RPMI7951 (cell line): ENCODE data around the gene DDIT4L. TPM values are rescaled to one million over a fixed set of nuclear protein-coding genes. Genes with fewer than 3 reads are reported as not detected.
"Not testable (repeated sequence)": the region's sequence is repeated elsewhere in the genome, so short reads cannot be mapped to it uniquely, and the experiment has no call there.

Source experiments
- DNase-seq: peaks from one replicate; pipeline ENCODE4 v3.0.0-alpha.2; 2012; ENCODE audit warnings: low read depth
- total RNA-seq: library from RNA; depleted of rRNA; stranded (reverse); fragments of >200 nt; shearing (Covaris generic); gene quantifications from 2 replicates; pipeline ENCODE4 v1.2.3, GENCODE V29; 2014; rRNA removed

DDIT4L gene
- total RNA-seq, 1 experiment from 2014 or later: not detected

DNA sequence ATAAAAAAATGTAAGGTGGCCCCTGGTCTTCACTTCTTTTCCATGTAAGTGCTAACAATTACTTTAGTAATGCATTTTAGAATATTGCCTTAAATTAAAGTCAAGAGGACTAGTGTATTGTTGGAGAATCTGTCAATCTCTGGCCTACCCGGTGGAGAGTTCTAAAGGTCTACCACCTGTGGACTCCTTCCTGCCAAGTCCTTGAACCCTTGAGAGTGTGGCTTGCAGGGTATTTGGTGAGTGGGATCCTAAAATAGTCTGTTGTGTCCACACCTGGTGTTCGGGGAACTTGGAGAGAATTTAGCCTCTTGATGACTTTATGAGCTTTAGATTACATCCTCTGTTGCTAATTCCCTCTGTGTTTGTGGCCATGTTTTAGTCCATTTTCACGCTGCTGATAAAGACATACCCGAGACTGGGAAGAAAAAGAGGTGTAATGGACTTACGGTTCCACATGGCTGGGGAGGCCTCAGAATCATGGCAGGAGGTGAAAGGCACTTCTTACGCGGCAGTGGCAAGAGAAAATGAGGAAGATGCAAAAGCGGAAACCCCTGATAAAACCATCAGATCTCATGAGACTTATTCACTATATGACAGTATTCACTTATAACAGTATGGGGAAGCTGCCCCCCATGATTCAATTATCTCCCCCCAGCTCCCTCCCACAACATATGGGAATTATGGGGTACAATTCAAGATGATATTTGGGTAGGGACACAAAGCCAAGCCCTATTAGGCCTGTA lies 23.8 kb downstream of the DDIT4L start:
- no peak for DNase-seq

DNA sequence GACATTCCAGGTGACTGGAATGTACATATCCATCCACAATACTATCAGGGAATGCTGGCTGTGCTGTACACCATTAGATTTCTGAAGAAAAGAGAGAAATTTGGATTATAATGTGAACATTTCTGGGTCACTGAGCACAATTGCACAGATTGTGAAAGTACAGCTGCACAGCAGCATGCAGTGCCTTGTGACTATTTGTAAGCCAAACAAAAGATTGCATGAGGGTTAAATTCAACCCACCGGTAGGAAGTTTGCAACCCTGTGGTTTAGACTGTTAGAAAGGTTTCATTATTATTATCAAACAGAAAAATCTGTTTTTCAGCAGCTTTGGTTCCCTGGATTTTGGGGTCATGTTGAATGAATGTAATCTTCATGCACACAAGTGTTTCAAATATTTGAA lies 24.5 kb downstream of the DDIT4L start:
- no peak for DNase-seq

DNA sequence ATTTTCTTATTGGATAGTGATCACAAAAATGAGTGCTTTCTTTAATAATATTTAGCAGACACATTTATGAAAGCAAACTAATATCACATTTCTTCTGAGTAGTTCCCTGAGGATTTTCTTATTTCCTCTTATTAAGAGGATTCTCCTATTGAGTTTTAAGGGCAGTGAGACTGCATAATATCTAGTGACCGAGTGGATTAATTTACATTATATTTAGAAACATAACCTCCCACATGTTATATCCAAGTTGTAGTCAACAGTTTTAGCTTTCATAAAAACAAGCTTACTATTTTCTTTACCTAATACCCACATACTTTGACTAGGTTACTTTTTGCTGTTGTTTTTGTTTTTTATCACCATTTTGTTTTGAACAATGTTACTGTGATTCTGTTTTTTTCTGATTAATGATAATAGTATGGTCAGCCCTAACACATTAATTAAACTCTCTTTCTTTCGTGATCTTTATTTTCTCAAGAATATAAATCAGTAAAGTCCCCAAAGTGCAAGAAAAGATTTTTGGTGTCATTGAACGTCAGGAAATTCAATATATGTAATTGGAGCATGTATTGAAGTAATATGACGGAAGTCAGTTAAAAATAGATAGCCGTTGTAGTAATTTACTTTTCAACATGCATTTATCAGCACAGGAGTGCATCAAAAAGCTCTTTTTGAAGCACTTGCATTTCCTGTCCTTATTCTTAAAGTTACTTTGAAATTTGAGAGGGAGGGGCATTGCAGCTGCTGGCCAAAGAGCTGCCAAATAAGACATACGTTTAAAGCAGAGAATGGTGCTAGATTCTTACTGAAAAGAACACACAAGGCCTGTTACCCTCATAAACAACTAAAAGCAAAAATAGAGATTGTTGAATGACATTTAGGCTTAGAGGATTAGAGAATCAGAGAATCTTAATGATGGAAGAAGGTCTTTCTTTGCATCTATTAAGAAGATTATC lies 25.2 kb downstream of the DDIT4L start:
- no peak for DNase-seq

DNA sequence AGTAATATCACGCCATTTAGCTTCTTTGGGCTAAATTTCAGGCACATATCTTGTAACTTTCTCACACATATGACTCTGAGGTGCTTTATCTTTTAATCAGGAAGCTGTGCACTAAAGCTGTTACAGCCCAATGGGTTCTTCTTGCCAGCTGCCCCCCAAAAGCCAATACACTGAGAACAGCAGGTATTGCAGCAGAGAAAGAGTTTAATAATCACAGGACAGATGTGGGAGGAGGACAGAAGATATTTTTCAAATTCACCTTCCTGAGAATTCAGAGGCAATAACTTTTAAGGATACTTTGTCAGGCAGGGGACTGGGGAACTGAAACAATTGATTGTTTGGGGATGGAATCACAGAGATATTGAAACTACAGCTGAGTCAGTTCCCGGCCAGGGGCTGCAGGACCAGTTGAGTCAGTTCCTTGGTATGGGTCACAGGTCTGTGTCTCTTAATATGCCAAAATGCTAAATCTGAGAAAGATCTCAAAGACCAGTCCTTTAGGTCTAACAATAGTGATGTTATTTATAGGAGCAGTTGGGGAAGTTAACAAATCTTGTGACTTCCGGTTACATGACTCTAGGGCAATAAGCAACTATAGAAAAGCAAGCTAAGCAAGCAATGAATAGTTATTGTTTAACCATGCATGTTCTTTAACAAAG lies 28.1 kb downstream of the DDIT4L start:
- no peak for DNase-seq

DNA sequence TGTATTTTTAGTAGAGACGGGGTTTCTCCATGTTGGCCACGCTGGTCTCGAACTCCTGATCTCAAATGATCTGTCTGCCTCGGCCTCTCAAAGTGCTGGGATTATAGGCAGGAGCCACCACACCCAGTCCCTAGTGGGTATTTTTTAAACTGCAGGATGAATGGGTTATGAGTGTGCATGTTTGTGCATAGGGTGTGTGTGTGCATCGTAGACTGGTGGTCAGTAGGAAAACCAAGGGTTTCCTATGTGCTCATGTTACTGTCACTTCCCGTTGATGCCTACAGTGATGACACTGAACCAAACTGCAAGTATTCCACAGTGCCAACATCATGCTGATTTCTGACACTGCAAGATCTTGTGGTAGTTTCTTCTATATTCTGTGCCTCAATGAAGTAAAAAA lies 41.1 kb downstream of the DDIT4L start:
- no peak for DNase-seq

DNA sequence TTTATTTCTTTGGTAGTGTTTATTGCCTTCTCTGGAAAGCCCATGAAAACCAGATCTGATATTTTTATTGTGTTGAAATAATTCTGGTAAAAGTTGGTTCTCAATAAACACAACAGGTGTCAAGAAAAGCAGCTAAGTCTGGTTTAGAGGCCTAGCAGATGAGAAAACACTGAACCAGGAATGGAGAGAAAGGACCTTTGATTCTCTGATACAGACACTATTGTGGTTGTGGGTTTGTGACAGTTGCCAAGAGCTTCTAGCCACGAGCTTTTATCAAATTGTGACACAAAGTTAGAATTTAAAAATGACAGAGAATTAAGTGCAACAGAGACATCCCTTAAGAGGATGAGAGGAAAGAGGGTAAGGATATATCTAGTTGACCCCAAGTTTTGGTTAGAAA lies 42.6 kb downstream of the DDIT4L start:
- no peak for DNase-seq

DNA sequence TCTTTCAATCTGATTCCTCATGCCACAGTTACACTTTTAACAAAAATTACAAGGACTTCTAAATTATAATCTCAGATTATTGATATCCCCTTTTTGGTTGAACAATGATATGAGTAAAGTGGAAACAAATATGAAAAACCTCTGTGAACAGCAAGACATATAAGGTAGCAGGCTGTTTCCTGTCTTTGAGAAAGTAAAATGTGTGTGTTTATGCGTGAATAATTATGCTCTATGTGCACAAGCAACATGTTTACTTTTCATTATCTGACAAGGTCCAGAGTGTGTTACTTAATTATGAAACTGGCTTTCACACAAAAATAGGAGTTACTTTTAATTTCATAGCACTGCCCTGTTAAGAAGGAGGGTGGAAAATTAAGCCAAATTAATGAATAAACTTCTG lies 43.1 kb downstream of the DDIT4L start:
- DNase-seq: no peak

DNA sequence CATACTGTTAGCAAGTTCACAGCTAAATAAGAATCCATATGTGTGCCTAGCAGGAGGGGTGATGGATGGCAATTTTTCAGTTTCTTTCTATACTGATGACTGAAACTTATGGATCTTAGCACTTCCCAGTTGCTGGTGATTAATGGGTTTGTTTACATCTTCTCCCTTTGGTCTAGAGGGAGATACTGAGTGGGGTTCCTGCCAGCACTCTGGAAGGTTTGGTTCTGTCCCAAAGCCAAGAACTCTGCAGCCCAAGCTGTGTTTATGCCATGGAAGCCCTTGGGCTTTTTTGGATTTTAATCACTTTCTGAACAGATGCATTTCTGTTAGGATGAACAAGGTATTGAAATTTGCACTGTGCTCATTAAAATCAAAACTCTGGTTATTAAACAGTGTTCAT lies 43.5 kb downstream of the DDIT4L start:
- no peak for DNase-seq

DNA sequence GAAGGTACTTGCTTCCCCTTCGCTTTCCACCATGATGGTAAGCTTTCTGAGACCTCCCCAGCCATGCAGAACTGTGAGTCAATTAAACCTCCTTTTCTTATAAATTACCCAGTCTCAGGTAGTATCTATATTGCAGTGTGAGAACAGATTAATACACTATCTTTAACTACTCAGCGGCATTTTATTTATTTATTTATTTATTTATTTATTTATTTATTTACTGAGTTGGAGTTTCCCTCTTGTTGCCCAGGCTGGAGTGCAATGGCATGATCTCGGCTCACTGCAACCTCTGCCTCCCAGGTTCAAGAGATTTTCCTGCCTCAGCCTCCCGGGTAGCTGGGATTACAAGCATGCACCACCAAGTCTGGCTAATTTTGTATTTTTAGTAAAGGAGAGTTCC lies 52.9 kb downstream of the DDIT4L start:
- DNase-seq: not testable (repeated sequence)

Other genes with a start within 250 kb of the DDIT4L start
- 24.1 and 27.3 TPM in 2 replicates for gene DNAJB14, start 243.8 kb downstream of the DDIT4L start, total RNA-seq
- 1,240 and 1,294 TPM in 2 replicates for gene H2AZ1, start 240.2 kb downstream of the DDIT4L start, total RNA-seq